GM23338 (cell line): Measurements from ENCODE around the gene NFATC1. TPM values are rescaled to one million over a fixed set of nuclear protein-coding genes. Genes with fewer than 3 reads are reported as not detected.

Experiments
- ATAC-seq: fragments of 200-7000 bp; cut with Tn5 transposase; 3 replicates; pipeline ENCODE4 v1.9.1; 2020
- DNase-seq: peaks from one replicate; pipeline ENCODE4 v3.0.0-alpha.2; 2015; ENCODE audit warnings: low spot score
- H2AFZ ChIP-seq: fragments of 200-600 bp; sonication (generic); 2 replicates; pipeline ENCODE4 v1.8.0; 2016; ENCODE audit warnings: antibody characterized with exemption, mild to moderate bottlenecking, moderate library complexity
- H3F3A ChIP-seq: fragments of 200-600 bp; sonication (generic); replicated peaks from 2 replicates; pipeline ENCODE4 v1.8.0; 2017; ENCODE audit warnings: antibody characterized with exemption, mixed run types, low read depth
- H3K27ac ChIP-seq: fragments of 200-600 bp; sonication (generic); 2 replicates; pipeline ENCODE4 v1.6.1; 2016; ENCODE audit warnings: low read depth
- H3K27me3 ChIP-seq: fragments of 200-600 bp; sonication (generic); 2 replicates; pipeline ENCODE4 v1.8.0; 2016; ENCODE audit warnings: mild to moderate bottlenecking, mixed run types, moderate library complexity; ENCODE audit not compliant: insufficient read depth
- H3K36me3 ChIP-seq: fragments of 200-600 bp; sonication (generic); 2 replicates; pipeline ENCODE4 v1.8.0; 2016; ENCODE audit warnings: mild to moderate bottlenecking; ENCODE audit not compliant: insufficient read depth
- H3K4me1 ChIP-seq: fragments of 200-600 bp; sonication (generic); 2 replicates; pipeline ENCODE4 v1.8.0; 2016; ENCODE audit warnings: mild to moderate bottlenecking, moderate library complexity; ENCODE audit not compliant: insufficient read depth
- H3K4me2 ChIP-seq: fragments of 200-600 bp; sonication (generic); 2 replicates; pipeline ENCODE4 v1.7.1; 2017; ENCODE audit warnings: mixed run types
- H3K4me3 ChIP-seq: fragments of 200-600 bp; sonication (generic); 2 replicates; pipeline ENCODE4 v1.6.1; 2016; ENCODE audit warnings: mixed run types
- H3K79me2 ChIP-seq: fragments of 200-600 bp; sonication (generic); replicated peaks from 2 replicates; pipeline ENCODE4 v1.8.0; 2017; ENCODE audit warnings: mild to moderate bottlenecking; ENCODE audit not compliant: insufficient read depth
- H3K9me2 ChIP-seq: fragments of 200-600 bp; sonication (generic); 2 replicates; pipeline ENCODE4 v1.8.0; 2017; ENCODE audit not compliant: insufficient read depth
- H4K20me1 ChIP-seq: fragments of 200-600 bp; sonication (generic); replicated peaks from 2 replicates; pipeline ENCODE4 v1.8.0; 2017; ENCODE audit warnings: mild to moderate bottlenecking; ENCODE audit not compliant: insufficient read depth
- H3K27ac Mint-ChIP-seq: 2 replicates; pipeline ENCODE4 v1.8.0; 2020; ENCODE audit warnings: inconsistent platforms, mild to moderate bottlenecking, moderate library complexity, mixed read lengths
- H3K27me3 Mint-ChIP-seq: 3 replicates; pipeline ENCODE4 v1.8.0; 2022; ENCODE audit warnings: low read depth, mild to moderate bottlenecking, moderate library complexity, mixed read lengths, inconsistent platforms; ENCODE audit not compliant: insufficient read depth, poor library complexity
- H3K36me3 Mint-ChIP-seq: 3 replicates; pipeline ENCODE4 v1.8.0; 2021; ENCODE audit warnings: low read depth, mild to moderate bottlenecking, inconsistent platforms, moderate library complexity, mixed read lengths
- H3K4me1 Mint-ChIP-seq: 3 replicates; pipeline ENCODE4 v1.8.0; 2020; ENCODE audit warnings: mild to moderate bottlenecking, inconsistent platforms, mixed read lengths
- H3K4me3 Mint-ChIP-seq: 3 replicates; pipeline ENCODE4 v1.8.0; 2021; ENCODE audit warnings: moderate library complexity, mild to moderate bottlenecking, inconsistent platforms, mixed read lengths
- H3K9me3 Mint-ChIP-seq: 3 replicates; pipeline ENCODE4 v1.8.0; 2020; ENCODE audit warnings: moderate library complexity, mild to moderate bottlenecking, inconsistent platforms, mixed read lengths
- EZH2 ChIP-seq: fragments of 200-600 bp; sonication (generic); IDR thresholded peaks from one replicate; pipeline ENCODE4 v1.8.0; 2017; ENCODE audit warnings: antibody characterized with exemption, mild to moderate bottlenecking, low read depth; ENCODE audit not compliant: unreplicated experiment
- EZH2phosphoT487 ChIP-seq: fragments of 200-600 bp; sonication (generic); IDR thresholded peaks from one replicate; pipeline ENCODE4 v1.8.1; 2018; ENCODE audit warnings: antibody characterized with exemption; ENCODE audit not compliant: unreplicated experiment
- POLR2AphosphoS5 ChIP-seq: IDR thresholded peaks from 2 replicates; pipeline ENCODE4 v1.6.1; 2016; ENCODE audit warnings: antibody characterized with exemption, low read depth
- ZNF114 ChIP-seq: fragments of 250-450 bp; sonication (Bioruptor Pico); IDR thresholded peaks from 2 replicates; pipeline ENCODE4 v1.5.0; 2020; ENCODE audit warnings: mild to moderate bottlenecking, moderate library complexity
- ZNF331 ChIP-seq: fragments of 250-450 bp; sonication (Bioruptor Pico); IDR thresholded peaks from 2 replicates; pipeline ENCODE4 v1.5.0; 2020; ENCODE audit warnings: low read depth, mild to moderate bottlenecking, moderate library complexity
- polyA plus RNA-seq: library from polyadenylated mRNA; unstranded; fragments of >200 nt; fragmentation: Nextera tagmentation; extraction: Ambion mirVana; gene quantifications from 2 replicates; pipeline ENCODE4 v1.2.1, GENCODE V29; 2016
- total RNA-seq: library from RNA; depleted of rRNA; stranded (reverse); fragments of >200 nt; shearing (Covaris generic); gene quantifications from 2 replicates; pipeline ENCODE4 v1.2.3, GENCODE V29; 2014
- TF ChIP-seq, protein P1 (sequence below): IDR thresholded peaks from 2 replicates; pipeline ENCODE4 v1.6.1; 2016; ENCODE audit warnings: antibody characterized with exemption
- TF ChIP-seq, protein P2 (sequence below), 2 experiments: fragments of 200-600 bp in 1 of 2; sonication (generic) in 1 of 2; conservative IDR thresholded peaks; 2 replicates each; pipeline versions ENCODE4 v1.5.1 to v1.6.1; 2016 to 2017; ENCODE audit warnings: antibody characterized with exemption in 2 of 2, low read depth in 2 of 2, mild to moderate bottlenecking in 2 of 2, moderate library complexity in 1 of 2
- TF ChIP-seq, protein P3 (sequence below): IDR thresholded peaks from one replicate; pipeline ENCODE4 v1.6.1; 2018; ENCODE audit warnings: antibody characterized with exemption; ENCODE audit not compliant: unreplicated experiment
- TF ChIP-seq, protein P4 (sequence below): fragments of 250-450 bp; sonication (Bioruptor Pico); IDR thresholded peaks from 2 replicates; pipeline ENCODE4 v1.5.0; 2020; ENCODE audit warnings: mild to moderate bottlenecking, moderate library complexity

Gene NFATC1
- total and polyA plus RNA-seq, 2 experiments from 2014 or later = 3.9 to 6.4 TPM

DNA sequence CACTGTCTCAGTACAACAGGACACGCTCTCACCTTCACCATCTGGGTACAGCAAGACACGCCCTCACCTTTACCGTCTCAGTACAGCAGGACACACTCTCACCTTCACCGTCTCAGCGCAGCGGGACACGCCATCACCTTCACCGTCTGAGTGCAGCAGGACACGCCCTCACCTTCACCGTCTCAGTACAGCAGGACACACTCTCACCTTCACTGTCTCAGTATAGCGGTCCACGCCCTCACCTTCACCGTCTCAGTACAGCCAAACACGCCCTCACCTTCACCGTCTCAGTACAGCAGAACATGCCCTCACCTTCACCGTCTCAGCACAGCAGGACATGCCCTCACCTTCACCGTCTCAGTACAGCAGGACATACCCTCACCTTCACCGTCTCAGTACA is 174.0 kb downstream of the NFATC1 start:
- H3K4me2 ChIP-seq = no peak overlapping the region

More for the DNA sequence above, 174.0 kb downstream of the NFATC1 start:
- H3K4me3 ChIP-seq = no peak overlapping the region
- no peaks in the 10 kb centered on the region for H3K9me2 ChIP-seq
- peaks cover 5% of the 10 kb centered on the region; the same call in 1 of the 3 replicates for H3K36me3 Mint-ChIP-seq
- H3K27me3 ChIP-seq = no peaks in the 10 kb centered on the region
- H3K36me3 ChIP-seq = no peaks in the 10 kb centered on the region
- TF ChIP-seq POLR2AphosphoS5 (no peak), EZH2phosphoT487 (no peak), ZNF331 (CRISPR knock-in tag) (no peak), EZH2 (no peak), ZNF114 (CRISPR knock-in tag) (no peak)
- TF ChIP-seq, protein P1, sequence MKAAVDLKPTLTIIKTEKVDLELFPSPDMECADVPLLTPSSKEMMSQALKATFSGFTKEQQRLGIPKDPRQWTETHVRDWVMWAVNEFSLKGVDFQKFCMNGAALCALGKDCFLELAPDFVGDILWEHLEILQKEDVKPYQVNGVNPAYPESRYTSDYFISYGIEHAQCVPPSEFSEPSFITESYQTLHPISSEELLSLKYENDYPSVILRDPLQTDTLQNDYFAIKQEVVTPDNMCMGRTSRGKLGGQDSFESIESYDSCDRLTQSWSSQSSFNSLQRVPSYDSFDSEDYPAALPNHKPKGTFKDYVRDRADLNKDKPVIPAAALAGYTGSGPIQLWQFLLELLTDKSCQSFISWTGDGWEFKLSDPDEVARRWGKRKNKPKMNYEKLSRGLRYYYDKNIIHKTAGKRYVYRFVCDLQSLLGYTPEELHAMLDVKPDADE = no peak
- TF ChIP-seq, protein P2, sequence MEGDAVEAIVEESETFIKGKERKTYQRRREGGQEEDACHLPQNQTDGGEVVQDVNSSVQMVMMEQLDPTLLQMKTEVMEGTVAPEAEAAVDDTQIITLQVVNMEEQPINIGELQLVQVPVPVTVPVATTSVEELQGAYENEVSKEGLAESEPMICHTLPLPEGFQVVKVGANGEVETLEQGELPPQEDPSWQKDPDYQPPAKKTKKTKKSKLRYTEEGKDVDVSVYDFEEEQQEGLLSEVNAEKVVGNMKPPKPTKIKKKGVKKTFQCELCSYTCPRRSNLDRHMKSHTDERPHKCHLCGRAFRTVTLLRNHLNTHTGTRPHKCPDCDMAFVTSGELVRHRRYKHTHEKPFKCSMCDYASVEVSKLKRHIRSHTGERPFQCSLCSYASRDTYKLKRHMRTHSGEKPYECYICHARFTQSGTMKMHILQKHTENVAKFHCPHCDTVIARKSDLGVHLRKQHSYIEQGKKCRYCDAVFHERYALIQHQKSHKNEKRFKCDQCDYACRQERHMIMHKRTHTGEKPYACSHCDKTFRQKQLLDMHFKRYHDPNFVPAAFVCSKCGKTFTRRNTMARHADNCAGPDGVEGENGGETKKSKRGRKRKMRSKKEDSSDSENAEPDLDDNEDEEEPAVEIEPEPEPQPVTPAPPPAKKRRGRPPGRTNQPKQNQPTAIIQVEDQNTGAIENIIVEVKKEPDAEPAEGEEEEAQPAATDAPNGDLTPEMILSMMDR (conservative IDR thresholded peaks at IDR 0.05; ENCODE audit: low read depth in 2 of 2) = no peak
- TF ChIP-seq, protein P3, sequence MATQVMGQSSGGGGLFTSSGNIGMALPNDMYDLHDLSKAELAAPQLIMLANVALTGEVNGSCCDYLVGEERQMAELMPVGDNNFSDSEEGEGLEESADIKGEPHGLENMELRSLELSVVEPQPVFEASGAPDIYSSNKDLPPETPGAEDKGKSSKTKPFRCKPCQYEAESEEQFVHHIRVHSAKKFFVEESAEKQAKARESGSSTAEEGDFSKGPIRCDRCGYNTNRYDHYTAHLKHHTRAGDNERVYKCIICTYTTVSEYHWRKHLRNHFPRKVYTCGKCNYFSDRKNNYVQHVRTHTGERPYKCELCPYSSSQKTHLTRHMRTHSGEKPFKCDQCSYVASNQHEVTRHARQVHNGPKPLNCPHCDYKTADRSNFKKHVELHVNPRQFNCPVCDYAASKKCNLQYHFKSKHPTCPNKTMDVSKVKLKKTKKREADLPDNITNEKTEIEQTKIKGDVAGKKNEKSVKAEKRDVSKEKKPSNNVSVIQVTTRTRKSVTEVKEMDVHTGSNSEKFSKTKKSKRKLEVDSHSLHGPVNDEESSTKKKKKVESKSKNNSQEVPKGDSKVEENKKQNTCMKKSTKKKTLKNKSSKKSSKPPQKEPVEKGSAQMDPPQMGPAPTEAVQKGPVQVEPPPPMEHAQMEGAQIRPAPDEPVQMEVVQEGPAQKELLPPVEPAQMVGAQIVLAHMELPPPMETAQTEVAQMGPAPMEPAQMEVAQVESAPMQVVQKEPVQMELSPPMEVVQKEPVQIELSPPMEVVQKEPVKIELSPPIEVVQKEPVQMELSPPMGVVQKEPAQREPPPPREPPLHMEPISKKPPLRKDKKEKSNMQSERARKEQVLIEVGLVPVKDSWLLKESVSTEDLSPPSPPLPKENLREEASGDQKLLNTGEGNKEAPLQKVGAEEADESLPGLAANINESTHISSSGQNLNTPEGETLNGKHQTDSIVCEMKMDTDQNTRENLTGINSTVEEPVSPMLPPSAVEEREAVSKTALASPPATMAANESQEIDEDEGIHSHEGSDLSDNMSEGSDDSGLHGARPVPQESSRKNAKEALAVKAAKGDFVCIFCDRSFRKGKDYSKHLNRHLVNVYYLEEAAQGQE = no peak
- TF ChIP-seq, protein P4, sequence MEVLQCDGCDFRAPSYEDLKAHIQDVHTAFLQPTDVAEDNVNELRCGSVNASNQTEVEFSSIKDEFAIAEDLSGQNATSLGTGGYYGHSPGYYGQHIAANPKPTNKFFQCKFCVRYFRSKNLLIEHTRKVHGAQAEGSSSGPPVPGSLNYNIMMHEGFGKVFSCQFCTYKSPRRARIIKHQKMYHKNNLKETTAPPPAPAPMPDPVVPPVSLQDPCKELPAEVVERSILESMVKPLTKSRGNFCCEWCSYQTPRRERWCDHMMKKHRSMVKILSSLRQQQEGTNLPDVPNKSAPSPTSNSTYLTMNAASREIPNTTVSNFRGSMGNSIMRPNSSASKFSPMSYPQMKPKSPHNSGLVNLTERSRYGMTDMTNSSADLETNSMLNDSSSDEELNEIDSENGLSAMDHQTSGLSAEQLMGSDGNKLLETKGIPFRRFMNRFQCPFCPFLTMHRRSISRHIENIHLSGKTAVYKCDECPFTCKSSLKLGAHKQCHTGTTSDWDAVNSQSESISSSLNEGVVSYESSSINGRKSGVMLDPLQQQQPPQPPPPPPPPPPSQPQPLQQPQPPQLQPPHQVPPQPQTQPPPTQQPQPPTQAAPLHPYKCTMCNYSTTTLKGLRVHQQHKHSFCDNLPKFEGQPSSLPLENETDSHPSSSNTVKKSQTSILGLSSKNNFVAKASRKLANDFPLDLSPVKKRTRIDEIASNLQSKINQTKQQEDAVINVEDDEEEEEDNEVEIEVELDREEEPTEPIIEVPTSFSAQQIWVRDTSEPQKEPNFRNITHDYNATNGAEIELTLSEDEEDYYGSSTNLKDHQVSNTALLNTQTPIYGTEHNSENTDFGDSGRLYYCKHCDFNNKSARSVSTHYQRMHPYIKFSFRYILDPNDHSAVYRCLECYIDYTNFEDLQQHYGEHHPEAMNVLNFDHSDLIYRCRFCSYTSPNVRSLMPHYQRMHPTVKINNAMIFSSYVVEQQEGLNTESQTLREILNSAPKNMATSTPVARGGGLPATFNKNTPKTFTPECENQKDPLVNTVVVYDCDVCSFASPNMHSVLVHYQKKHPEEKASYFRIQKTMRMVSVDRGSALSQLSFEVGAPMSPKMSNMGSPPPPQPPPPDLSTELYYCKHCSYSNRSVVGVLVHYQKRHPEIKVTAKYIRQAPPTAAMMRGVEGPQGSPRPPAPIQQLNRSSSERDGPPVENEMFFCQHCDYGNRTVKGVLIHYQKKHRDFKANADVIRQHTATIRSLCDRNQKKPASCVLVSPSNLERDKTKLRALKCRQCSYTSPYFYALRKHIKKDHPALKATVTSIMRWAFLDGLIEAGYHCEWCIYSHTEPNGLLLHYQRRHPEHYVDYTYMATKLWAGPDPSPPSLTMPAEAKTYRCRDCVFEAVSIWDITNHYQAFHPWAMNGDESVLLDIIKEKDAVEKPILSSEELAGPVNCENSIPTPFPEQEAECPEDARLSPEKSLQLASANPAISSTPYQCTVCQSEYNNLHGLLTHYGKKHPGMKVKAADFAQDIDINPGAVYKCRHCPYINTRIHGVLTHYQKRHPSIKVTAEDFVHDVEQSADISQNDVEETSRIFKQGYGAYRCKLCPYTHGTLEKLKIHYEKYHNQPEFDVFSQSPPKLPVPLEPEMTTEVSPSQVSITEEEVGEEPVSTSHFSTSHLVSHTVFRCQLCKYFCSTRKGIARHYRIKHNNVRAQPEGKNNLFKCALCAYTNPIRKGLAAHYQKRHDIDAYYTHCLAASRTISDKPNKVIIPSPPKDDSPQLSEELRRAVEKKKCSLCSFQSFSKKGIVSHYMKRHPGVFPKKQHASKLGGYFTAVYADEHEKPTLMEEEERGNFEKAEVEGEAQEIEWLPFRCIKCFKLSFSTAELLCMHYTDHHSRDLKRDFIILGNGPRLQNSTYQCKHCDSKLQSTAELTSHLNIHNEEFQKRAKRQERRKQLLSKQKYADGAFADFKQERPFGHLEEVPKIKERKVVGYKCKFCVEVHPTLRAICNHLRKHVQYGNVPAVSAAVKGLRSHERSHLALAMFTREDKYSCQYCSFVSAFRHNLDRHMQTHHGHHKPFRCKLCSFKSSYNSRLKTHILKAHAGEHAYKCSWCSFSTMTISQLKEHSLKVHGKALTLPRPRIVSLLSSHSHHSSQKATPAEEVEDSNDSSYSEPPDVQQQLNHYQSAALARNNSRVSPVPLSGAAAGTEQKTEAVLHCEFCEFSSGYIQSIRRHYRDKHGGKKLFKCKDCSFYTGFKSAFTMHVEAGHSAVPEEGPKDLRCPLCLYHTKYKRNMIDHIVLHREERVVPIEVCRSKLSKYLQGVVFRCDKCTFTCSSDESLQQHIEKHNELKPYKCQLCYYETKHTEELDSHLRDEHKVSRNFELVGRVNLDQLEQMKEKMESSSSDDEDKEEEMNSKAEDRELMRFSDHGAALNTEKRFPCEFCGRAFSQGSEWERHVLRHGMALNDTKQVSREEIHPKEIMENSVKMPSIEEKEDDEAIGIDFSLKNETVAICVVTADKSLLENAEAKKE = no peak
- H2AFZ ChIP-seq = no peak overlapping the region
- H3K9me3 Mint-ChIP-seq = peaks cover 22% of the 10 kb centered on the region
- no peaks in the 10 kb centered on the region for H4K20me1 ChIP-seq
- 0 out of 2 replicates have a peak, but pooled peaks cover 6% of the 10 kb centered on the region for H3F3A ChIP-seq
- ATAC-seq (no peak), DNase-seq (no peak)
- H3K4me3 Mint-ChIP-seq = no peak overlapping the region
- H3K79me2 ChIP-seq = no peaks in the 10 kb centered on the region
- no peak overlapping the region for H3K27ac Mint-ChIP-seq
- H3K27ac ChIP-seq = no peak overlapping the region
- H3K27me3 Mint-ChIP-seq = peaks cover 7% of the 10 kb centered on the region
- H3K4me1 Mint-ChIP-seq = peaks cover 25% of the 10 kb centered on the region
- H3K4me1 ChIP-seq = peaks cover 8% of the 10 kb centered on the region; the same call in 1 of the 2 replicates
